H9 (cell line): ENCODE data around the gene KANSL1. TPM values are rescaled to one million over a fixed set of nuclear protein-coding genes. Genes with fewer than 3 reads are reported as not detected.

ENCODE experiments used
- DNase-seq: peaks from one replicate; pipeline ENCODE4 v3.0.0-alpha.2; 2017
- H2AFZ ChIP-seq: one replicate; pipeline ENCODE4 v1.6.1; 2013; ENCODE audit warnings: mild to moderate bottlenecking, low read length, control low read depth, moderate library complexity
- H2AK5ac ChIP-seq: 2 replicates; pipeline ENCODE4 v1.6.1; 2013; ENCODE audit warnings: low read length, control low read depth, mixed read lengths; ENCODE audit not compliant: insufficient read length
- H2BK120ac ChIP-seq: one replicate; pipeline ENCODE4 v1.6.1; 2013; ENCODE audit warnings: low read depth, mild to moderate bottlenecking, low read length, control low read depth, inconsistent platforms; ENCODE audit not compliant: poor library complexity, severe bottlenecking
- H2BK12ac ChIP-seq: 2 replicates; pipeline ENCODE4 v1.6.1; 2013; ENCODE audit warnings: low read length, control low read depth, mixed read lengths, low read depth; ENCODE audit not compliant: insufficient read length
- H2BK15ac ChIP-seq: 2 replicates; pipeline ENCODE4 v1.6.1; 2013; ENCODE audit warnings: low read depth, low read length, control low read depth
- H2BK20ac ChIP-seq: one replicate; pipeline ENCODE4 v1.6.1; 2013; ENCODE audit warnings: low read depth, mild to moderate bottlenecking, low read length, control low read depth, inconsistent platforms; ENCODE audit not compliant: poor library complexity, severe bottlenecking
- H2BK5ac ChIP-seq: 2 replicates; pipeline ENCODE4 v1.6.1; 2013; ENCODE audit warnings: low read length, control low read depth, mixed read lengths; ENCODE audit not compliant: insufficient read length
- H3K14ac ChIP-seq: 2 replicates; pipeline ENCODE4 v1.6.1; 2013; ENCODE audit warnings: low read length, control low read depth; ENCODE audit not compliant: insufficient read depth
- H3K18ac ChIP-seq: 2 replicates; pipeline ENCODE4 v1.6.1; 2013; ENCODE audit warnings: low read depth, mild to moderate bottlenecking, mixed read lengths, low read length, control low read depth; ENCODE audit not compliant: insufficient read length
- H3K23ac ChIP-seq: 2 replicates; pipeline ENCODE4 v1.6.1; 2013; ENCODE audit warnings: low read length, control low read depth, mixed read lengths, low read depth; ENCODE audit not compliant: insufficient read length
- H3K23me2 ChIP-seq: 2 replicates; pipeline ENCODE4 v1.6.1; 2013; ENCODE audit warnings: low read depth, mild to moderate bottlenecking, mixed read lengths, low read length, control low read depth; ENCODE audit not compliant: insufficient read length, poor library complexity, severe bottlenecking
- H3K27ac ChIP-seq: 2 replicates; pipeline ENCODE4 v1.5.1; 2013; ENCODE audit warnings: low read length, control low read depth, mixed read lengths, low read depth; ENCODE audit not compliant: insufficient read length
- H3K27me3 ChIP-seq: 2 replicates; pipeline ENCODE4 v1.6.1; 2013; ENCODE audit warnings: low read length, control low read depth, inconsistent platforms; ENCODE audit not compliant: insufficient read depth
- H3K4ac ChIP-seq: 2 replicates; pipeline ENCODE4 v1.6.1; 2013; ENCODE audit warnings: low read depth, mild to moderate bottlenecking, control low read depth, inconsistent platforms, low read length, moderate library complexity
- H3K4me1 ChIP-seq: 2 replicates; pipeline ENCODE4 v1.6.1; 2013; ENCODE audit warnings: low read length, control low read depth, inconsistent platforms; ENCODE audit not compliant: insufficient read depth
- H3K4me2 ChIP-seq: 2 replicates; pipeline ENCODE4 v1.6.1; 2013; ENCODE audit warnings: low read length, control low read depth, mixed read lengths; ENCODE audit not compliant: insufficient read length, insufficient read depth
- H3K56ac ChIP-seq: 2 replicates; pipeline ENCODE4 v1.6.1; 2013; ENCODE audit warnings: low read depth, mild to moderate bottlenecking, mixed read lengths, low read length, control low read depth; ENCODE audit not compliant: insufficient read length
- H3K79me1 ChIP-seq: 2 replicates; pipeline ENCODE4 v1.6.1; 2013; ENCODE audit warnings: low read depth, mild to moderate bottlenecking, moderate library complexity, low read length, control low read depth, inconsistent platforms; ENCODE audit not compliant: insufficient read depth, poor library complexity, severe bottlenecking
- H3K79me2 ChIP-seq: 2 replicates; pipeline ENCODE4 v1.6.1; 2013; ENCODE audit warnings: low read length, control low read depth, inconsistent platforms; ENCODE audit not compliant: insufficient read depth
- H3K9ac ChIP-seq: 2 replicates; pipeline ENCODE4 v1.6.1; 2013; ENCODE audit warnings: low read length, control low read depth, mixed read lengths; ENCODE audit not compliant: insufficient read length; ENCODE audit errors: extremely low read depth
- H3K9me3 ChIP-seq: one replicate; pipeline ENCODE4 v1.6.1; 2013; ENCODE audit warnings: low read depth, low read length, inconsistent platforms; ENCODE audit not compliant: control insufficient read depth
- H3T11ph ChIP-seq: one replicate; pipeline ENCODE4 v1.6.1; 2013; ENCODE audit warnings: mild to moderate bottlenecking, low read length, control low read depth, inconsistent platforms
- H4K20me1 ChIP-seq: one replicate; pipeline ENCODE4 v1.6.1; 2013; ENCODE audit not compliant: control insufficient read depth, insufficient read length, insufficient read depth
- H4K5ac ChIP-seq: 2 replicates; pipeline ENCODE4 v1.6.1; 2013; ENCODE audit warnings: low read depth, mild to moderate bottlenecking, mixed read lengths, low read length, control low read depth; ENCODE audit not compliant: insufficient read length
- H4K8ac ChIP-seq: replicated peaks from 2 replicates; pipeline ENCODE4 v1.6.1; 2013; ENCODE audit warnings: low read length, control low read depth, mixed read lengths, low read depth; ENCODE audit not compliant: insufficient read length
- H4K91ac ChIP-seq: 2 replicates; pipeline ENCODE4 v1.6.1; 2013; ENCODE audit warnings: low read depth, mild to moderate bottlenecking, moderate library complexity, mixed read lengths, low read length, control low read depth; ENCODE audit not compliant: insufficient read length
- H3K27ac Mint-ChIP-seq, 3 experiments: 2 replicates in 2 of 3; 3 replicates in 1 of 3; pipeline ENCODE4 v1.8.0; 2020 to 2021; ENCODE audit warnings: mixed read lengths in 3 of 3, mild to moderate bottlenecking in 1 of 3, moderate library complexity in 1 of 3
- H3K27me3 Mint-ChIP-seq: 2 replicates; pipeline ENCODE4 v1.8.0; 2021; ENCODE audit warnings: low read depth, mild to moderate bottlenecking, moderate library complexity, mixed read lengths
- H3K36me3 Mint-ChIP-seq, 3 experiments: 2 replicates in 2 of 3; 3 replicates in 1 of 3; pipeline ENCODE4 v1.8.0; 2020 to 2021; ENCODE audit warnings: low read depth in 3 of 3, mixed read lengths in 3 of 3; ENCODE audit not compliant: insufficient read depth in 1 of 3
- H3K4me1 Mint-ChIP-seq, 2 experiments: 2 replicates each; pipeline ENCODE4 v1.8.0; 2020; ENCODE audit warnings: mixed read lengths in 2 of 2
- H3K4me3 Mint-ChIP-seq, 2 experiments: 2 replicates in 1 of 2; 3 replicates in 1 of 2; pipeline ENCODE4 v1.8.0; 2020 to 2021; ENCODE audit warnings: mild to moderate bottlenecking in 2 of 2, mixed read lengths in 2 of 2, moderate library complexity in 1 of 2
- H3K9me3 Mint-ChIP-seq, 2 experiments: 2 replicates in 1 of 2; 3 replicates in 1 of 2; pipeline ENCODE4 v1.8.0; 2020; ENCODE audit warnings: mild to moderate bottlenecking in 2 of 2, mixed read lengths in 2 of 2, moderate library complexity in 1 of 2
- CTCF ChIP-seq: fragments of 200-600 bp; sonication (generic); conservative IDR thresholded peaks from 3 replicates; pipeline ENCODE4 v1.8.0; 2021; ENCODE audit warnings: antibody characterized with exemption, mild to moderate bottlenecking
- whole genome bisulfite sequencing: extraction: QIAGEN DNeasy Blood & Tissue Kit; methylation state at CpG from one replicate; pipeline ENCODE4 v1.1.7; 2013; ENCODE audit warnings: missing lambda C conversion rate, low lambda C conversion rate, mixed read lengths; ENCODE audit not compliant: insufficient read length; ENCODE audit errors: extremely low coverage; 5-methylcytosine and 5-hydroxymethylcytosine counted together
- total RNA-seq: library from RNA; stranded (reverse); gene quantifications from 2 replicates; pipeline ENCODE4 v1.2.1, GENCODE V29; 2021

KANSL1 gene
- total RNA-seq, 1 experiment from 2014 or later, result 114 TPM

- Histone ChIP-seq H3K79me1 (peaks cover 9% of the 10 kb centered on the region), H2BK15ac (no peak overlapping the region), H3K14ac (no peak overlapping the region), H3K23ac (no peak overlapping the region), H3K9ac (no peak overlapping the region), H2AK5ac (no peak overlapping the region), H3K27ac (no peak overlapping the region), H4K20me1 (peaks cover 2% of the 10 kb centered on the region), H3K23me2 (peaks cover 3% of the 10 kb centered on the region), H3K27me3 (no peaks in the 10 kb centered on the region), H3K79me2 (peaks cover 16% of the 10 kb centered on the region; the same call in 1 of the 2 replicates), H3K4me1 (no peaks in the 10 kb centered on the region; the same call in 1 of the 2 replicates), H4K91ac (no peak overlapping the region), H2BK12ac (no peak overlapping the region), H4K8ac (no peak overlapping the region), H3T11ph (no peak overlapping the region), H3K4ac (no peak overlapping the region), H2BK120ac (no peak overlapping the region), H3K9me3 (no peaks in the 10 kb centered on the region), H2BK5ac (no peak overlapping the region), H3K18ac (no peak overlapping the region), H3K56ac (no peak overlapping the region), H3K4me2 (no peak overlapping the region), H2BK20ac (no peak overlapping the region), H4K5ac (no peak overlapping the region), H2AFZ (no peak overlapping the region)
- H3K4me1 Mint-ChIP-seq, result peaks cover 9% of the 10 kb centered on the region in 2 experiments
- no CpG with 5 or more reads among the region's 6 CpGs for WGBS
- no peak overlapping the region for H3K4me3 Mint-ChIP-seq
- peaks cover 24 to 35% (median 25%) of the 10 kb centered on the region in 3 experiments for H3K36me3 Mint-ChIP-seq
- no peak for DNase-seq
- H3K9me3 Mint-ChIP-seq, result peaks cover 7 to 21% of the 10 kb centered on the region in 2 experiments; a peak in 4 of 5 replicates
- no peak overlapping the region for H3K27ac Mint-ChIP-seq
- no peak for TF ChIP-seq CTCF
- H3K27me3 Mint-ChIP-seq, result no peaks in the 10 kb centered on the region
Observed at GRCh38 chr17:46197530-46197929, 4.3 kb upstream of the KANSL1 start.
